LNCaP clone FGC (cell line): Measurements from ENCODE around the gene BRD1.

ENCODE experiments used
- DNase-seq: peaks from one replicate; pipeline ENCODE4 v3.0.0-alpha.2; 2011; ENCODE audit warnings: low read depth
- H3K4me3 ChIP-seq: 2 replicates; pipeline ENCODE4 v1.5.1; 2011; ENCODE audit warnings: mild to moderate bottlenecking, low read depth, low read length, control low read depth
- CTCF ChIP-seq: IDR thresholded peaks from 2 replicates; pipeline ENCODE4 v1.5.1; 2012; ENCODE audit warnings: mild to moderate bottlenecking; ENCODE audit not compliant: control insufficient read depth, insufficient read depth; ENCODE audit errors: extremely low read depth

The BRD1 gene

GRCh38 chr22:49733631-49734030 lies 94.0 kb downstream of the BRD1 start:
- no peak for TF ChIP-seq CTCF
- H3K4me3 ChIP-seq = no peak overlapping the region
- DNase-seq = no peak

GRCh38 chr22:49730656-49731055 lies 97.0 kb downstream of the BRD1 start:
- no peak for TF ChIP-seq CTCF
- DNase-seq = no peak
- H3K4me3 ChIP-seq = no peak overlapping the region

- no peak overlapping the region for H3K4me3 ChIP-seq
- TF ChIP-seq CTCF = no peak
- DNase-seq = no peak
Observed at GRCh38 chr22:49728570-49729271, 99.0 kb downstream of the BRD1 start.

GRCh38 chr22:49727881-49728569 lies 99.6 kb downstream of the BRD1 start:
- no peak for TF ChIP-seq CTCF
- no peak overlapping the region for H3K4me3 ChIP-seq
- no peak for DNase-seq

GRCh38 chr22:49727191-49727880 lies 100.3 kb downstream of the BRD1 start:
- no peak for TF ChIP-seq CTCF
- H3K4me3 ChIP-seq = no peak overlapping the region
- no peak for DNase-seq

GRCh38 chr22:49726701-49727101 lies 101.0 kb downstream of the BRD1 start:
- no peak for TF ChIP-seq CTCF
- no peak overlapping the region for H3K4me3 ChIP-seq
- no peak for DNase-seq
